ENCODE results near the gene ESPNL. TPM values are rescaled to one million over a fixed set of nuclear protein-coding genes. Genes with fewer than 3 reads are reported as not detected.

ESPNL gene
- total RNA-seq, 4 donors from 2014 or later, result 0.13 to 0.29 TPM; not detected in 2

- no peak for DNase-seq (ENCODE audit: low spot score in 2 of 2)
- intact Hi-C loops (cut with DNase I; ENCODE audit: low total_unique reads), result no loop called here
- TF ChIP-seq POLR2A (IDR thresholded peaks at IDR 0.05) (no peak), CTCF (IDR thresholded peaks at IDR 0.05) (no peak)
- H3K4me3 ChIP-seq (ENCODE audit: low read depth, poor library complexity, severe bottlenecking), result no peak overlapping the region
Measured at GRCh38 chr2:238176613-238177012, 76.5 kb downstream of the ESPNL start.

- peak in 1 of 2 donors; percentile 10 for DNase-seq (ENCODE audit: low spot score in 2 of 2)
- intact Hi-C loops (cut with DNase I; ENCODE audit: low total_unique reads), result loop anchor here (10.0 kb wide), 1 partner anchor 526 kb away; no protein-coding TSS in a partner anchor
- 79 to 93% methylated on average over 5 of the region's 5 CpGs for WGBS, 2 donors
- no peak for TF ChIP-seq POLR2A (IDR thresholded peaks at IDR 0.05)
- TF ChIP-seq CTCF (IDR thresholded peaks at IDR 0.05), result no peak
- no peak overlapping the region for H3K4me3 ChIP-seq (ENCODE audit: low read depth, poor library complexity, severe bottlenecking)
Measured at GRCh38 chr2:238180554-238180953, 80.4 kb downstream of the ESPNL start.

- DNase-seq (ENCODE audit: low spot score in 2 of 2), result no peak
- TF ChIP-seq POLR2A (IDR thresholded peaks at IDR 0.05), result no peak
- no peak for TF ChIP-seq CTCF (IDR thresholded peaks at IDR 0.05)
- intact Hi-C loops (cut with DNase I; ENCODE audit: low total_unique reads), result loop anchor here (10.0 kb wide), 1 partner anchor 528 kb away; no protein-coding TSS in a partner anchor
- 73 to 78% methylated on average over 6 of the region's 6 CpGs for WGBS, 2 donors
- no peak overlapping the region for H3K4me3 ChIP-seq (ENCODE audit: low read depth, poor library complexity, severe bottlenecking)
Measured at GRCh38 chr2:238182362-238182761, 82.2 kb downstream of the ESPNL start.

Other genes with a start within 250 kb of the ESPNL start
- 10 to 100 TPM in 2 of 4 donors, 1 to 10 TPM in 2; 7.3 to 19.1 (median 12.4) TPM for gene RAMP1, start 240.7 kb upstream of the ESPNL start, total RNA-seq
- 10 to 100 TPM; 32.8 to 46.9 (median 33.3) TPM for gene UBE2F, start 133.3 kb upstream of the ESPNL start, total RNA-seq
- gene SCLY, start 39.3 kb upstream of the ESPNL start, total RNA-seq, result 10 to 100 TPM in 1 of 4 donors, 1 to 10 TPM in 3; 2.4 to 12.1 (median 8.2) TPM
- gene KLHL30, start 38.3 kb downstream of the ESPNL start, total RNA-seq, result under 1 TPM; 0.13 to 0.64 (median 0.34) TPM
- not detected for gene ERFE, start 58.6 kb downstream of the ESPNL start, total RNA-seq
- 10 to 100 TPM; 22.8 to 73.5 (median 32.1) TPM for gene ILKAP, start 103.4 kb downstream of the ESPNL start, total RNA-seq
- gene HES6, start 139.7 kb downstream of the ESPNL start, total RNA-seq, result 1 to 10 TPM; 1.3 to 5.8 (median 3.1) TPM
- gene PER2, start 188.3 kb downstream of the ESPNL start, total RNA-seq, result 10 to 100 TPM; 15.9 to 82.3 (median 18.1) TPM
- gene TRAF3IP1, start 220.2 kb downstream of the ESPNL start, total RNA-seq, result 1 to 10 TPM; 4.3 to 8.7 (median 8.2) TPM

All from lower leg skin (tissue), 4 donors.